OCI-LY3 (cell line): ENCODE results near the gene RPN2.

Experiments
- EZH2phosphoT487 ChIP-seq: fragments of 200-600 bp; shearing (Covaris generic); IDR thresholded peaks from 2 replicates; pipeline ENCODE4 v1.6.1; 2018; ENCODE audit warnings: antibody characterized with exemption, mixed run types, low read depth
- TF ChIP-seq, protein P1 (sequence below): fragments of 200-600, 300-600 bp; sonication (generic); IDR thresholded peaks from 2 replicates; pipeline ENCODE4 v1.5.1; 2014; ENCODE audit warnings: antibody characterized with exemption, low read length, low read depth

DNA sequence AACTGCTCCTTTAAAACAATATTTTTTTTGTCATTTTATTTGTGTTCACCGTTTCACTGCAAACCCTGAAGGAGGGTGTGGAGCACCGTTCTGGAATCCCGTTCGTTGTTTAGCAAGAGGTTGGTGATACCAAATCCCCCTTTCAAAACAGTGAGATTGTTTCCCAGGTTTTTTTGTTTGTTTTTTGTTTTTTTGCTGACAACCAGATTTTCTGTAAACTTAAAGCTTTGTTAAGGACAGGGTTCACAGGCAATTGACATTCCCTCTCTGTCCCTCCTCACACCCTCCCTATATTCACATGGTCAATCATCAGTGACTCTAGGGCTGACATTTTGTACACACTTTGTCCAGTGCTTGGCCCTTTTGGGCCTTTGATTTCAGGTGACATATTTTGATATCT lies 21.2 kb downstream of the RPN2 start:
- TF ChIP-seq, protein P1, sequence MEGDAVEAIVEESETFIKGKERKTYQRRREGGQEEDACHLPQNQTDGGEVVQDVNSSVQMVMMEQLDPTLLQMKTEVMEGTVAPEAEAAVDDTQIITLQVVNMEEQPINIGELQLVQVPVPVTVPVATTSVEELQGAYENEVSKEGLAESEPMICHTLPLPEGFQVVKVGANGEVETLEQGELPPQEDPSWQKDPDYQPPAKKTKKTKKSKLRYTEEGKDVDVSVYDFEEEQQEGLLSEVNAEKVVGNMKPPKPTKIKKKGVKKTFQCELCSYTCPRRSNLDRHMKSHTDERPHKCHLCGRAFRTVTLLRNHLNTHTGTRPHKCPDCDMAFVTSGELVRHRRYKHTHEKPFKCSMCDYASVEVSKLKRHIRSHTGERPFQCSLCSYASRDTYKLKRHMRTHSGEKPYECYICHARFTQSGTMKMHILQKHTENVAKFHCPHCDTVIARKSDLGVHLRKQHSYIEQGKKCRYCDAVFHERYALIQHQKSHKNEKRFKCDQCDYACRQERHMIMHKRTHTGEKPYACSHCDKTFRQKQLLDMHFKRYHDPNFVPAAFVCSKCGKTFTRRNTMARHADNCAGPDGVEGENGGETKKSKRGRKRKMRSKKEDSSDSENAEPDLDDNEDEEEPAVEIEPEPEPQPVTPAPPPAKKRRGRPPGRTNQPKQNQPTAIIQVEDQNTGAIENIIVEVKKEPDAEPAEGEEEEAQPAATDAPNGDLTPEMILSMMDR, result no peak
- TF ChIP-seq EZH2phosphoT487, result no peak
